PFSK-1 (cell line): ENCODE measurements around the gene GLRA2.

Source experiments
- POLR2AphosphoS5 ChIP-seq: IDR thresholded peaks from 2 replicates; pipeline ENCODE4 v1.6.1; 2012; ENCODE audit warnings: low read depth, mild to moderate bottlenecking, control low read depth, low read length, moderate library complexity
- SIN3A ChIP-seq: IDR thresholded peaks from 2 replicates; pipeline ENCODE4 v1.6.1; 2012; ENCODE audit warnings: mild to moderate bottlenecking, low read length, moderate library complexity, borderline replicate concordance; ENCODE audit not compliant: insufficient read depth
- TAF1 ChIP-seq: IDR thresholded peaks from 2 replicates; pipeline ENCODE4 v1.6.1; 2012; ENCODE audit warnings: low read length, control low read depth, borderline replicate concordance; ENCODE audit not compliant: insufficient read depth
- TF ChIP-seq, protein P1 (sequence below), 2 experiments: IDR thresholded peaks; 2 replicates each; pipeline versions ENCODE4 v1.6.1 to v1.8.0; 2011 to 2012; ENCODE audit warnings: low read depth in 2 of 2, low read length in 2 of 2, control low read depth in 1 of 2, inconsistent platforms in 1 of 2, mild to moderate bottlenecking in 1 of 2, moderate library complexity in 1 of 2; ENCODE audit not compliant: insufficient read depth in 1 of 2

DNA sequence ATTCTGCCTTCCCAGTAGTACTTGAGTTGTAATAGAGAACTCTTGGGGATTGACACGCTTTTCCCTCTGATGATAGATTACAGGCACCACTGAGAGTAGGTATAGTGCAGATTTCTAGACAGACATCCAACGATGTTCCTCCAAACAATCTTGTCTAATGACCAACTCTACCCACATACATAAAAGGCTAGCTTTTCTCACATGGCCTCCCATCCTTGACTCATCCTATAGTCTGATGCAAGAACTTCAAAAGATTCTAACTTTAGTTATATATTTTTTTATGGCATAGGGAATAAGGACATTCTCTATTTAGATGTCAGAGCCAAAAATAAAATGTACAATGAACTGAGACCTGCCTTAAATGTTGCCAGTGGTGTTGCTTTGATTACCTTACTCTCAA lies 60.9 kb downstream of the GLRA2 start:
- no peak for TF ChIP-seq TAF1
- no peak for TF ChIP-seq POLR2AphosphoS5
- no peak for TF ChIP-seq SIN3A
- TF ChIP-seq, protein P1, sequence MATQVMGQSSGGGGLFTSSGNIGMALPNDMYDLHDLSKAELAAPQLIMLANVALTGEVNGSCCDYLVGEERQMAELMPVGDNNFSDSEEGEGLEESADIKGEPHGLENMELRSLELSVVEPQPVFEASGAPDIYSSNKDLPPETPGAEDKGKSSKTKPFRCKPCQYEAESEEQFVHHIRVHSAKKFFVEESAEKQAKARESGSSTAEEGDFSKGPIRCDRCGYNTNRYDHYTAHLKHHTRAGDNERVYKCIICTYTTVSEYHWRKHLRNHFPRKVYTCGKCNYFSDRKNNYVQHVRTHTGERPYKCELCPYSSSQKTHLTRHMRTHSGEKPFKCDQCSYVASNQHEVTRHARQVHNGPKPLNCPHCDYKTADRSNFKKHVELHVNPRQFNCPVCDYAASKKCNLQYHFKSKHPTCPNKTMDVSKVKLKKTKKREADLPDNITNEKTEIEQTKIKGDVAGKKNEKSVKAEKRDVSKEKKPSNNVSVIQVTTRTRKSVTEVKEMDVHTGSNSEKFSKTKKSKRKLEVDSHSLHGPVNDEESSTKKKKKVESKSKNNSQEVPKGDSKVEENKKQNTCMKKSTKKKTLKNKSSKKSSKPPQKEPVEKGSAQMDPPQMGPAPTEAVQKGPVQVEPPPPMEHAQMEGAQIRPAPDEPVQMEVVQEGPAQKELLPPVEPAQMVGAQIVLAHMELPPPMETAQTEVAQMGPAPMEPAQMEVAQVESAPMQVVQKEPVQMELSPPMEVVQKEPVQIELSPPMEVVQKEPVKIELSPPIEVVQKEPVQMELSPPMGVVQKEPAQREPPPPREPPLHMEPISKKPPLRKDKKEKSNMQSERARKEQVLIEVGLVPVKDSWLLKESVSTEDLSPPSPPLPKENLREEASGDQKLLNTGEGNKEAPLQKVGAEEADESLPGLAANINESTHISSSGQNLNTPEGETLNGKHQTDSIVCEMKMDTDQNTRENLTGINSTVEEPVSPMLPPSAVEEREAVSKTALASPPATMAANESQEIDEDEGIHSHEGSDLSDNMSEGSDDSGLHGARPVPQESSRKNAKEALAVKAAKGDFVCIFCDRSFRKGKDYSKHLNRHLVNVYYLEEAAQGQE (IDR thresholded peaks at IDR 0.05; ENCODE audit: insufficient read depth in 1 of 2, low read depth in 2 of 2, low read length in 2 of 2), result no peak
